Epithelial cell of esophagus (primary cell): ENCODE measurements around the gene EVI5L.
A peak's percentile ranks its signal among the peaks of the same experiment; 100 is the strongest.

Experiments
- DNase-seq: peaks from one replicate; pipeline ENCODE4 v3.0.0; 2010; ENCODE audit warnings: low read depth
- H3K4me3 ChIP-seq: 2 replicates; pipeline ENCODE4 v1.5.1; 2011; ENCODE audit warnings: mild to moderate bottlenecking, low read length, control low read depth
- TF ChIP-seq, protein P1 (sequence below): IDR thresholded peaks from 2 replicates; pipeline ENCODE4 v1.5.1; 2011; ENCODE audit warnings: low read depth, mild to moderate bottlenecking, low read length, control low read depth, inconsistent platforms; ENCODE audit not compliant: insufficient read depth; ENCODE audit errors: missing control alignments

EVI5L gene

DNA sequence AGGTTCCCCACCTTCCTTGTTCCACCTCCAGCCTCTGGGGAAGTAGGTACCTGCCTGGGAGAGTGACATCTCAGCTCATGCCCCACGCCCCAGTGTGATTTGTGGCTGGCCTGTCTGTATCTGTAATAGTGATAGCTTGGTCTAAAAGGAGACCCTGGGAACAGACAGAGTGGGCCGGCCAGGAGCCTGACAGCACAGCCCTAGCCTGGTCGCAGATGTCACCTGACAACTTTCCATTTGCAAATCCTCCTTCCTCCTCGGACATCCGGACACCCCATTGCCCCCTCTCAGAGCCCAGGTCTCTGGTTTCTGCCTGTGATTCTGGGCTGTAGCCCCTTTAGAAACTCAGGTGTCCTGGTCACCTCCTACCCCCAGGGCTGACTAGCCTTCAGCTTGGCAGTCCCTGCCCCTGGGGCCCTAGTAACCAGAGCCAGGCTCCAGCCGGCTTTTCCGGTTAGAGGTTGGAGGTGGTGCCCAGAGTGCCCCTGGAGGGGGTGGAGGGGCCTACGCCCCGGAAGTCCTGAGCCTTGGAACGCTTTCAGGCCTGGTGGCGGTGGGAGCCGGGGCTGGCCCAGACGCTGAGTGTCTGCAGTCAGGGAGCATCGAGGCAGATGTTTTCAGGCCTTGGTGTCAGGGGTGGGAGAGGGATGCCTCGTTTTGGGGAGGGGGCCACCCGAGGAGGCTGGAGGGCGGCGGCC lies 64.7 kb downstream of the EVI5L start:
- no peak overlapping the region for H3K4me3 ChIP-seq
- TF ChIP-seq, protein P1, sequence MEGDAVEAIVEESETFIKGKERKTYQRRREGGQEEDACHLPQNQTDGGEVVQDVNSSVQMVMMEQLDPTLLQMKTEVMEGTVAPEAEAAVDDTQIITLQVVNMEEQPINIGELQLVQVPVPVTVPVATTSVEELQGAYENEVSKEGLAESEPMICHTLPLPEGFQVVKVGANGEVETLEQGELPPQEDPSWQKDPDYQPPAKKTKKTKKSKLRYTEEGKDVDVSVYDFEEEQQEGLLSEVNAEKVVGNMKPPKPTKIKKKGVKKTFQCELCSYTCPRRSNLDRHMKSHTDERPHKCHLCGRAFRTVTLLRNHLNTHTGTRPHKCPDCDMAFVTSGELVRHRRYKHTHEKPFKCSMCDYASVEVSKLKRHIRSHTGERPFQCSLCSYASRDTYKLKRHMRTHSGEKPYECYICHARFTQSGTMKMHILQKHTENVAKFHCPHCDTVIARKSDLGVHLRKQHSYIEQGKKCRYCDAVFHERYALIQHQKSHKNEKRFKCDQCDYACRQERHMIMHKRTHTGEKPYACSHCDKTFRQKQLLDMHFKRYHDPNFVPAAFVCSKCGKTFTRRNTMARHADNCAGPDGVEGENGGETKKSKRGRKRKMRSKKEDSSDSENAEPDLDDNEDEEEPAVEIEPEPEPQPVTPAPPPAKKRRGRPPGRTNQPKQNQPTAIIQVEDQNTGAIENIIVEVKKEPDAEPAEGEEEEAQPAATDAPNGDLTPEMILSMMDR, result no peak
- peak; percentile 50 for DNase-seq

DNA sequence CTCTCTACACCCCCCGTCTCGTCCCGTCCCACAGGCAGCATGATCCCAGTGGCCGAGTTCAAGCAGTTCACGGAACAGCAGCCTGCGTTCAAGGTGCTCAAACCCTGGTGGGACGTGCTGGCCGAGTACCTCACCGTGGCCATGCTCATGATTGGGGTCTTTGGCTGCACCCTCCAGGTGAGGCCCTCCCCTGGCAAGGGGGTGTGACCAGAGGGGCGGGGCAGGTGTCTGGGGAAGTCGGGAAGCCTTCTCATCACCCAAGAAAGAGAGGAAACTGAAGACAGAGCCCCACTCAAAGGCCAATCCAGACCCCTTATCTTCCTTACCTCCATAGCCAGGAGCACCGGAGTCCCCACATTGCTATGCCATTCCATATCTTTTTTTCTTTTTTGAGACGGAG lies 65.5 kb downstream of the EVI5L start:
- no peak for DNase-seq
- TF ChIP-seq, protein P1, result no peak

DNA sequence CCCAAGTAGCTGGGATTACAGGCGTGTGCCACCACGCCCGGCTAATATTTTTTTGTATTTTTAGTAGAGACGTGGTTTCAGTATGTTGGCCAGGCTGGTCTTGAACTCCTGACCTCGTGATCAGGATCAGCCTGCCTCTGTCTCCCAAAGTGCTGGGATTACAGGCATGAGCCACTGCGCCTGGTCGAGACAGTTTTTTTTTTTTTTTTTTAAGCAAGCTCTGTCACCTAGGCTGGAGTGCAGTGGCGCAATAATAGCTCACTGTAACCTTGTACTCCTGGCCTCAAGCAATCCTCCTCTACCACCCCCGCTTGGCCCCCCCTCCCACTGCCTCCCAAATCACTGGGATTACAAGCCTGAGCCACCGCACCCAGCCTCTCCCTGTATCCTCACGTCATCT lies 67.3 kb downstream of the EVI5L start:
- peak; percentile 67 for DNase-seq
- no peak overlapping the region for H3K4me3 ChIP-seq
- TF ChIP-seq, protein P1, result no peak

More for the DNA sequence above, 65.5 kb downstream of the EVI5L start:
- no peak overlapping the region for H3K4me3 ChIP-seq

DNA sequence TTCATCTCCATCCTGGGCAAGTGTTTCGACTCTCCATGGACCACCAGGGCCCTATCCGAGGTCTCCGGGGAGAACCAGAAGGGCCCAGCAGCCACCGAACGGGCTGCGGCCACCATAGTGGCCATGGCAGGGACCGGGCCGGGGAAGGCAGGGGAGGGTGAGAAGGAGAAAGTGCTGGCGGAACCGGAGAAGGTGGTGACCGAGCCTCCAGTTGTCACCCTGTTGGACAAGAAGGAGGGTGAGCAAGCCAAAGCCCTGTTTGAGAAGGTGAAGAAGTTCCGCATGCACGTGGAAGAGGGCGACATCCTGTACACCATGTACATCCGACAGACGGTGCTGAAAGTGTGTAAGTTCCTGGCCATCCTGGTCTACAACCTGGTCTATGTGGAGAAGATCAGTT lies 68.9 kb downstream of the EVI5L start:
- no peak overlapping the region for H3K4me3 ChIP-seq
- TF ChIP-seq, protein P1, result no peak
- DNase-seq, result no peak

DNA sequence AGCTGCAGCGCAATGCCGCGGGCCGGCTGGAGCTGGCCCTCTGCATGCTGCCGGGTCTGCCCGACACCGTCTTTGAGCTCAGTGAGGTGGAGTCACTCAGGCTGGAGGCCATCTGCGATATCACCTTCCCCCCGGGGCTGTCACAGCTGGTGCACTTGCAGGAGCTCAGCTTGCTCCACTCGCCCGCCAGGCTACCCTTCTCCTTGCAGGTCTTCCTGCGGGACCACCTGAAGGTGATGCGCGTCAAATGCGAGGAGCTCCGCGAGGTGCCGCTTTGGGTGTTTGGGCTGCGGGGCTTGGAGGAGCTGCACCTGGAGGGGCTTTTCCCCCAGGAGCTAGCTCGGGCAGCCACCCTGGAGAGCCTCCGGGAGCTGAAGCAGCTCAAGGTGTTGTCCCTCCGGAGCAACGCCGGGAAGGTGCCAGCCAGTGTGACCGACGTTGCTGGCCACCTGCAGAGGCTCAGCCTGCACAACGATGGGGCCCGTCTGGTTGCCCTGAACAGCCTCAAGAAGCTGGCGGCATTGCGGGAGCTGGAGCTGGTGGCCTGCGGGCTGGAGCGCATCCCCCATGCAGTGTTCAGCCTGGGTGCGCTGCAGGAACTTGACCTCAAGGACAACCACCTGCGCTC lies 69.8 kb downstream of the EVI5L start:
- H3K4me3 ChIP-seq, result no peak overlapping the region
- TF ChIP-seq, protein P1, result no peak
- no peak for DNase-seq

DNA sequence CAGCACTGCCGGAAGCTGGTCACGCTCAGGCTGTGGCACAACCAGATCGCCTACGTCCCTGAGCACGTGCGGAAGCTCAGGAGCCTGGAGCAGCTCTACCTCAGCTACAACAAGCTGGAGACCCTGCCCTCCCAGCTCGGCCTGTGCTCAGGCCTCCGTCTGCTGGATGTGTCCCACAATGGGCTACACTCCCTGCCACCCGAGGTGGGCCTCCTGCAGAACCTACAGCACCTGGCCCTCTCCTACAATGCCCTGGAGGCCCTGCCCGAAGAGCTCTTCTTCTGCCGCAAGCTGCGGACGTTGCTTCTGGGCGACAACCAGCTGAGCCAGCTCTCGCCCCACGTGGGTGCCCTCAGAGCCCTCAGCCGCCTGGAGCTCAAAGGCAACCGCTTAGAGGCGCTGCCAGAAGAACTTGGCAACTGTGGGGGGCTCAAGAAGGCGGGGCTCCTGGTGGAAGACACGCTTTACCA lies 70.4 kb downstream of the EVI5L start:
- TF ChIP-seq, protein P1, result no peak
- DNase-seq, result no peak
- H3K4me3 ChIP-seq, result no peak overlapping the region
